ENCODE data around the gene VWA2. TPM values are rescaled to one million over a fixed set of nuclear protein-coding genes. Genes with fewer than 3 reads are reported as not detected.

The VWA2 gene
- total RNA-seq, 1 experiment from 2014 or later, result not detected

DNA sequence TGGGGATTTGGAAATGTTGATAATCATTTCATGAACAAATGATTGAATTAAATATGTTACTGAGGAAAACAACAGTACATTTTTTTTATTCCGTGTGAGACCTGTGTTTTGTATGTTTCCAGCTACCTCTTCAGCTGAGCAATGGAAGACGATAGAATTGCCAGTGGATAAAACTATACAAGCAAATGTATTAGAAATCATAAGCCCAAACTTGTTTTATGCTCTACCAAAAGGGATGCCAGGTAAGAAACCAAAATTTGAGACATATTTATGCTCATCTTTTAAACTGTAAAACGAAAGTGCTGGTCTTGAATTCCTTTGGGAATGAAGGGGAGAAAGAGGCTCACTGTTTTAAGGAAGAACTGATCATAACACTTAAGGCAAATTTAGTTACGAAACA lies 17.8 kb upstream of the VWA2 start:
- ChIA-PET CTCF (interaction anchor here (1.3 kb wide), 2 partner anchors 24 to 82 kb away, joined by 3 to 4 read pairs; no protein-coding TSS in a partner anchor), POLR2A (interaction anchor here (0.7 kb wide), 1 partner anchor 23 kb away, joined by 3 read pairs; no protein-coding TSS in a partner anchor)
- TF ChIP-seq, protein P1, sequence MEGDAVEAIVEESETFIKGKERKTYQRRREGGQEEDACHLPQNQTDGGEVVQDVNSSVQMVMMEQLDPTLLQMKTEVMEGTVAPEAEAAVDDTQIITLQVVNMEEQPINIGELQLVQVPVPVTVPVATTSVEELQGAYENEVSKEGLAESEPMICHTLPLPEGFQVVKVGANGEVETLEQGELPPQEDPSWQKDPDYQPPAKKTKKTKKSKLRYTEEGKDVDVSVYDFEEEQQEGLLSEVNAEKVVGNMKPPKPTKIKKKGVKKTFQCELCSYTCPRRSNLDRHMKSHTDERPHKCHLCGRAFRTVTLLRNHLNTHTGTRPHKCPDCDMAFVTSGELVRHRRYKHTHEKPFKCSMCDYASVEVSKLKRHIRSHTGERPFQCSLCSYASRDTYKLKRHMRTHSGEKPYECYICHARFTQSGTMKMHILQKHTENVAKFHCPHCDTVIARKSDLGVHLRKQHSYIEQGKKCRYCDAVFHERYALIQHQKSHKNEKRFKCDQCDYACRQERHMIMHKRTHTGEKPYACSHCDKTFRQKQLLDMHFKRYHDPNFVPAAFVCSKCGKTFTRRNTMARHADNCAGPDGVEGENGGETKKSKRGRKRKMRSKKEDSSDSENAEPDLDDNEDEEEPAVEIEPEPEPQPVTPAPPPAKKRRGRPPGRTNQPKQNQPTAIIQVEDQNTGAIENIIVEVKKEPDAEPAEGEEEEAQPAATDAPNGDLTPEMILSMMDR (IDR thresholded peaks at IDR 0.05; ENCODE audit: unreplicated experiment), result no peak
- H3K27ac Mint-ChIP-seq (ENCODE audit: low read depth, unreplicated experiment), result no peak overlapping the region
- intact Hi-C loops (cut with micrococcal nuclease), result no loop called here
- no peaks in the 10 kb centered on the region for H3K9me3 Mint-ChIP-seq (ENCODE audit: unreplicated experiment)
- no TSS peak for BruUV-seq (replicated peaks)
- H3K4me3 Mint-ChIP-seq (ENCODE audit: unreplicated experiment), result no peak overlapping the region
- H3K27me3 Mint-ChIP-seq (ENCODE audit: insufficient read depth, unreplicated experiment), result no peaks in the 10 kb centered on the region
- DNase-seq (ENCODE audit: unreplicated experiment), result no peak
- H3K4me1 Mint-ChIP-seq (ENCODE audit: insufficient read depth, unreplicated experiment), result no peaks in the 10 kb centered on the region
- no peaks in the 10 kb centered on the region for H3K36me3 Mint-ChIP-seq (ENCODE audit: insufficient read depth, unreplicated experiment)

DNA sequence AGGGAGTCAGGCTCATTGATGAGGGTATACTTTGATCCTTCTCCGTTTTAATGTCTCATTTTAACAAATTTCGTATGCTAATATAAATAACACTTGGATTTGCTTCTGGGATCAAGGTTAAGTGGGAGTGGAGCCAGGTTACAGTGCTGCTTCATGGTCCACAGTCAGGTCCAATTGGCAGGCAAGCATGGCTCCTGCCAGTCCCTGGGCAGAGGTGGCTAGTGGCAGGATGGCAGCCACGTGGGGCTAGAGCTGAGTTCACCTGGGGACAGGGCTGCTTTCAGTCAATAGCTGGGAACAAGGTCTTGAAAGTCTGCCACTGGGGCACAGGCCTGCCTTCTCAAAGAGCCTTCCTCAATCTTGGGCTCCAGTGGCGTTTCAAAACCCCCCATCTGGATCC lies 16.0 kb upstream of the VWA2 start:
- intact Hi-C loops (cut with micrococcal nuclease), result no loop called here
- Mint-ChIP-seq H3K4me3 (ENCODE audit: unreplicated experiment) (no peak overlapping the region), H3K27ac (ENCODE audit: low read depth, unreplicated experiment) (no peak overlapping the region), H3K27me3 (ENCODE audit: insufficient read depth, unreplicated experiment) (no peaks in the 10 kb centered on the region), H3K36me3 (ENCODE audit: insufficient read depth, unreplicated experiment) (no peaks in the 10 kb centered on the region), H3K9me3 (ENCODE audit: unreplicated experiment) (no peaks in the 10 kb centered on the region), H3K4me1 (ENCODE audit: insufficient read depth, unreplicated experiment) (no peaks in the 10 kb centered on the region)
- TF ChIP-seq, protein P1 (IDR thresholded peaks at IDR 0.05; ENCODE audit: unreplicated experiment), result no peak
- no TSS peak for BruUV-seq (replicated peaks)
- POLR2A ChIA-PET, result interaction anchor here (1.1 kb wide), 1 partner anchor 11 kb away, joined by 3 read pairs; no protein-coding TSS in a partner anchor
- CTCF ChIA-PET, result no interaction called here
- no peak for DNase-seq (ENCODE audit: unreplicated experiment)

- no peak for DNase-seq (ENCODE audit: unreplicated experiment)
- intact Hi-C loops (cut with micrococcal nuclease), result no loop called here
- Mint-ChIP-seq H3K4me1 (ENCODE audit: insufficient read depth, unreplicated experiment) (no peaks in the 10 kb centered on the region), H3K4me3 (ENCODE audit: unreplicated experiment) (no peak overlapping the region), H3K27me3 (ENCODE audit: insufficient read depth, unreplicated experiment) (no peaks in the 10 kb centered on the region), H3K9me3 (ENCODE audit: unreplicated experiment) (no peaks in the 10 kb centered on the region), H3K27ac (ENCODE audit: low read depth, unreplicated experiment) (no peak overlapping the region), H3K36me3 (ENCODE audit: insufficient read depth, unreplicated experiment) (no peaks in the 10 kb centered on the region)
- no TSS peak for BruUV-seq (replicated peaks)
- TF ChIP-seq, protein P1 (IDR thresholded peaks at IDR 0.05; ENCODE audit: unreplicated experiment), result no peak
- ChIA-PET CTCF (interaction anchor here (1.0 to 1.1 kb wide), 2 partner anchors 12 to 20 kb away, joined by 3 to 4 read pairs; no protein-coding TSS in a partner anchor), POLR2A (no interaction called here)
These were observed 10.9 kb upstream of the VWA2 start for GRCh38 chr10:114228156-114228555.

DNA sequence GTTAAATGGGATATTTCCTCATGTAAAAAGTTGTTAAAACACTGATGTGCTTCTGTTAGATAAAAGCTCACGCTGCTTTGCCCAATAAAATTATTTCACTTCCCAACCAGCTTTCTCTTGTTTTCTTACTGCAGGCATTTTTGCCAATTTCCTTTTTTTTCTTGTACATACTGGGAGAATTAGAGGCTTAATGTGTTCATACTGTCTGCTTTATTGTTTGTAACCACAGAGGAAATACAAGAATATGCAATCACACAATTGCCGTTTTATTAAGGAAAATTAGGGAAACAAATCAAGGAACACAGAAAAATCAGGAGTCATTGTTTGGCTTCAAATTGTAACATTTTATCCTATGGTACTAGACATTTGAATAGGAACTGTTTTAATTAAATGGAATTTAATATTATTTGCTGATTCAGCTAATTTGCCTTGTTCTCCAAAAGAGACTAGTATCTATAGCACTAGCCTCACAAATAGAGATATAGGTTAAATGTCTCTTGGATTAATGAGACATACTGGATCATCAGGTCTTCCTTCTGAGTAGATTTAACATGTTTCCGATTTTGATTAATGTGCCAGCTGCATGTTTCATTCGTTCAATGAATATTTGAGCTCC lies 6.4 kb upstream of the VWA2 start:
- no TSS peak for BruUV-seq (replicated peaks)
- Mint-ChIP-seq H3K4me3 (ENCODE audit: unreplicated experiment) (no peak overlapping the region), H3K4me1 (ENCODE audit: insufficient read depth, unreplicated experiment) (no peaks in the 10 kb centered on the region), H3K36me3 (ENCODE audit: insufficient read depth, unreplicated experiment) (no peaks in the 10 kb centered on the region), H3K27ac (ENCODE audit: low read depth, unreplicated experiment) (no peak overlapping the region), H3K9me3 (ENCODE audit: unreplicated experiment) (no peaks in the 10 kb centered on the region), H3K27me3 (ENCODE audit: insufficient read depth, unreplicated experiment) (no peaks in the 10 kb centered on the region)
- ChIA-PET CTCF (interaction anchor here (0.6 kb wide), 1 partner anchor 15 kb away, joined by 3 read pairs; no protein-coding TSS in a partner anchor), POLR2A (interaction anchor here (0.7 to 2.2 kb wide), 3 partner anchors 10 to 524 kb away, joined by 3 to 7 read pairs (median 3); no protein-coding TSS in a partner anchor)
- TF ChIP-seq, protein P1 (IDR thresholded peaks at IDR 0.05; ENCODE audit: unreplicated experiment), result no peak
- intact Hi-C loops (cut with micrococcal nuclease), result no loop called here
- no peak for DNase-seq (ENCODE audit: unreplicated experiment)
